HG03558 (cell line): ENCODE measurements around the gene HECTD2.

Source experiments
- ATAC-seq: cut with Tn5 transposase; IDR thresholded peaks from one replicate; pipeline ENCODE4 v1.9.1; 2021; ENCODE audit warnings: moderate number of reproducible peaks; ENCODE audit not compliant: unreplicated experiment; ENCODE audit errors: extremely low read depth

Gene HECTD2

DNA sequence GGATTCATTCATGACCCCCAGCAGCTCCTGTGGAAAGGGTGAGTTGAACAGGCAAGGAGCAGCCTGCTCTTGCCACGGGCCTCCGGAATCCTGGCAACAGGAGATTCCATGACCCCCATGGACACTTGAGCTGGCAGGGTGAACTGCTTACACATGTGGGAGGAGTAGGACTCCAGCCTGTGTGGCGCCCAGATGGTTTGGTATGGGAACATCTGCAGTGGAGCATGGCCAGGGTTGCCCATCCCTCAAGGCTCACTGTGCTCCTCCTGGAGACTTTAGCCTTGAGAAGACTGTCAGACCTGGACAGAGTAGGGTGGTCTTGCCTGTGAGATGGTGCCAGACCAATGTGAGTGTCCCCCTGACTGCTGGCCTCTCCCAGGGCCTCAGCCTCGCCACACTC is 57.0 kb downstream of the HECTD2 start:
- ATAC-seq, result no peak

DNA sequence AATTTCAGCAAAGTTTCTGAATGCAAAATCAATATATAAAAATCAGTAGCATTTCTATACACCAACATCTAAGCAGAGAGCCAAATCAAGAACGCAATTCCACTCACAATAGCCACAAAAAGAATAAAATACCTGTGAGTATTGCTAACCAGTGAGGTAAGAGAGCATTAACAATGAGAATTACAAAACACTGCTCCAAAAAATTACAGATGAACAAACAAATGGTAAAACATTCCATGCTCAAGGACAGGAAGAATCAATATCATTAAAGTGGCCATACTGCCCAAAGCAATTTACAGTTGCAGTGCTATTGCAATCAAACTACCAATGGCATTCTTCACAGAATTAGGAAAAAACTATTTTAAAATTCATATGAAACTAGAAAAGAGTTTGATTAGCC is 61.5 kb downstream of the HECTD2 start:
- no peak for ATAC-seq

DNA sequence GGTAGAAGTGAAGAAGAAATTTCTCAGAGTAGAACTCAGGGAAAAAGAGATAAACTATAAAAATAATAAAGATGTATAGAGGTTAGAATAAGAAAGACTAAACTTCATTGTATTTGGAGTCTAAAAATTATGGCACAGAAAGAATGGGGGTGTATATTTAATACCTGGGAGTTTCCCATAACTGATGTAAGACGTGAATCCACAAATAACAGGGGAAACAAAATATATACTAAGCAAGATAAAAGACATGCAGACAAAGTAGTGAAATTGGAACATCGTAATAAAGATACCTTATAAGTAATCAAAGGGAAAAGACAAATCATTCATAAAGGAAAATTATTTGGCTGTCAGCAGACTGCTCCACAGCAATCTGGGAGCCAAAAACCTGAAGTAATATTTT is 62.8 kb downstream of the HECTD2 start:
- no peak for ATAC-seq

DNA sequence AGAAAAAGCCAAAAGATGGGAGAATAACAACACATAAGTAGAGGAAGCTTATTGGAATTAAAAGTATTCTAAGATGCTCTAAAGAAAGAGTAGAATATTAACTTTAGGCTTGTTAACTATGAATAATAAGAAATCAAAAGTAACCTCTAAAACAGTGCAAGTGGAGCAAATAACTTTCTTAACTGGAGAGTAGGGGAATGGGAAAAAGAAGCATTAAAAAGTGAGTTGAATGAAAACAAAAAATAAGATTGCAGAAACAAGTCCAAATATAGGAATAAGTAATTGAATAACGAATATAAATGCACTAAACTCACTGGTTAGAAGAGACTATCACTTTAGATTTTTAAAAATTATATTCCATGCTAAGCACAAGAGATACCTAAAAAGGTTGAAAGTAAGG is 63.9 kb downstream of the HECTD2 start:
- ATAC-seq, result no peak

DNA sequence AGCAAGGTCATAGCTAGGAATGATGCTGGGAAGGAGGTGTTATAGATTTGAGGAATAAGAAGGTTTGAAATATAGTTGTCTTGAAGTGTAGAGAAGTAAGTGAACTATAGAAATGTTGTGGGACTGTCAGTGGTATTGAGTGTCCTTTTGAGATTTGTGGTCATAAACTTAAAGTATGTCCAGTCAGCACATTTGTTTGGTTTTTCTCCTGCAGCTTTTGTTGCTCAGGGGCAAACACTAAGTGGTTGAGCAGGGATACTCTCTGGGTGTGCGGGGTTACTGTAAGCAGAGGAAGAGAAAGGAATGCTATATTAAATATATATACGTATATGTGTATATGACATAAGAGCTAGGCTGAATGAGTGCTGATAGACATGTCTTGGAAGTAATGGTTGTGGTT is 67.1 kb downstream of the HECTD2 start:
- no peak for ATAC-seq

DNA sequence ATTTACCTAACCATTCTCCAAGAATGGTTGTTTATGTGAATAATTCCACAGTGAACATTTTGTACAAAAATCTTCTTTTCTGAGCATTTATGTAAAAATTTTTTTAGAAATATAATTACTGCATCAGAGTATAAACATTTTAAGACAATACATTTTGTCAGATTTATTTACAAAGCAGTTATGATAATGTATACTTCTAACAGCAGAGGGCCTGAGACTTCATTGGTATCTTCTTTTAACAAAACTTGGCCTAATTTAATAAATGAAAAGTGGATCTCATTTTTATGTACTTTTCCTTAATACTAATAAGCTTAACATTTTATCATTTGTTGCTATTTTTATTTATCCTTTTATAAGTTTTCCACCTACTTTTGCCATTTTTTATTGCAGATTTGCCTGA is 69.4 kb downstream of the HECTD2 start:
- ATAC-seq, result no peak

DNA sequence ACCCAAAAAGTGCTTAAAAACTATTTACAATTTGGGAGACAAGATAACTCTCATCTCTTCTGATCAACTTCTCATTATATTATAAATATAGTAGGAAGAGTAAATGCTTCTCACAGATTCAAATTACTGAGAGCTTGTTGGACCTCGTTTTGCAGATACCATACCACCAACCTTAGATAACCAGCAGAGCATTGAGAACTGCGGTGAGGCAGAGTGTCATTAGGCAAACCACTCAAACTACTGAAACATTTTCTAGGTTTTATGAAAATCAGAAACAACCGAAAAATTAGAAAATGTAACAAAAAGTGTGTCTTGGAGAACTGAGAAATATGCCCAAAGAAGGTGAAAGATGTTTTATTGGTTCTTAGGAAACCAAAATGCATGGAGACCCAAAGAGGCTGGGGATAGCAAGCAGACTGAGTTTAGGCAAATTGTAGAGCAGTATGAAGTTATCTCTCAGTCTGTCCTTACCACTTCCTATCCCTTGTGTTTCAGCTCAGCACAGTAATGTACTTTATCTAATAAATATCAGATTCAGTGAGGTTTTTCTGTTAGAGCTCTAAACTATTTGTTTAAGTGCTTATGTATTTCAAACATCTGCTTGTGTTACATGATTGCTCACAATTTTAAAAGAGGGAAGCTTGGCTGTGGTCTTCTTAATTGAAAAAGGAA is 77.9 kb downstream of the HECTD2 start:
- no peak for ATAC-seq

DNA sequence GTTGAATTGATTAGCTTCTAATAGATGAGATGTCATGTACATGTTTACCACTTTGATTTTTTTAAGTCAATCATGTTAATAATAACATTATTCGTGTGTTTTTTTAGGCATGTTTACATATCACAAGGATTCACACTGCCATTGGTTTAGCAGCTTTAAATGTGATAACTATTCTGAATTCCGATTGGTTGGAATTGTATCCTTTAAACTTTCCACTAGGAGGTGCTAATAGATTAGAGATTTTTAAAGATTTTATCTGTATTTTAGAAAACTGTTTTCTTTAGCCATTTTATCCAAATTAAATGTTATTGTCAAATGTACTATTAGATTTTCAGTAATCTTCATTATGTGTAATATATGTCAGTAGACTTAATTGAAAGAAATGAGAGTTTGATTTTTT is 83.2 kb downstream of the HECTD2 start:
- no peak for ATAC-seq

DNA sequence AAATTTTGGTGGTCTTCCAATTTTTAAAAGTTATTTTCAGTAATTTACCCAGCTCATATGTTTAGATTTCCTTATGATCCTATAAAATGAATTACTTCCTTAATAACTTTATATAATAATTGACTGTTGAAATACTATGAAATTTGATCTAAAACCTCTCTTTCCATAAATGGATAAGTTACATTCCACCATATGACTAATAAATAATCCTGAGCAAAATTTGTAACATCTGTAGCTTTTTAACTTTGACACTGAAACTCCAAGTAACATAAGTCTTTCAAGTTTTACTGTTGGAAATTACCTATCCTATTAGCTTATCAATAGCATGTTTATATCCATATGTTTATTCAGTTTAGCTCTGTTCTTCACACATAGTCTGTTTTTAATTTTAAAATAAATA is 85.3 kb downstream of the HECTD2 start:
- no peak for ATAC-seq

DNA sequence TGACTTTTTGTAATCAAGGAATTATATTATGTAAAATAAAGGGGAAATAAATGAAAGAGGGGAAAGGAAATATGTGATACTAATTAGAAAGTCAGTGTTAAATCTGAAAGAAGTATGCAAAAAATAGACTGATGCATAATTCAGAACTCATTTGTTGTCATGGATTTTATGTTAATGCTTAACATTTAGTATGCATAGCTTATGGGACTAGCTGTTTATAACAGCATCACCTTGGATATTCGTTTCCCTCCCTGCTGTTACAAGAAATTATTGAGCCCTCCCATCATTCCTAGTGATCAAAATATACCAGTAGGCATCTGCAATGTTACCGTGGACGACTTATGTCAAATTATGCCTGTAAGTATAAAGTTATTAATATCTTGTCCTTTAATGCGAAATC is 85.9 kb downstream of the HECTD2 start:
- no peak for ATAC-seq

DNA sequence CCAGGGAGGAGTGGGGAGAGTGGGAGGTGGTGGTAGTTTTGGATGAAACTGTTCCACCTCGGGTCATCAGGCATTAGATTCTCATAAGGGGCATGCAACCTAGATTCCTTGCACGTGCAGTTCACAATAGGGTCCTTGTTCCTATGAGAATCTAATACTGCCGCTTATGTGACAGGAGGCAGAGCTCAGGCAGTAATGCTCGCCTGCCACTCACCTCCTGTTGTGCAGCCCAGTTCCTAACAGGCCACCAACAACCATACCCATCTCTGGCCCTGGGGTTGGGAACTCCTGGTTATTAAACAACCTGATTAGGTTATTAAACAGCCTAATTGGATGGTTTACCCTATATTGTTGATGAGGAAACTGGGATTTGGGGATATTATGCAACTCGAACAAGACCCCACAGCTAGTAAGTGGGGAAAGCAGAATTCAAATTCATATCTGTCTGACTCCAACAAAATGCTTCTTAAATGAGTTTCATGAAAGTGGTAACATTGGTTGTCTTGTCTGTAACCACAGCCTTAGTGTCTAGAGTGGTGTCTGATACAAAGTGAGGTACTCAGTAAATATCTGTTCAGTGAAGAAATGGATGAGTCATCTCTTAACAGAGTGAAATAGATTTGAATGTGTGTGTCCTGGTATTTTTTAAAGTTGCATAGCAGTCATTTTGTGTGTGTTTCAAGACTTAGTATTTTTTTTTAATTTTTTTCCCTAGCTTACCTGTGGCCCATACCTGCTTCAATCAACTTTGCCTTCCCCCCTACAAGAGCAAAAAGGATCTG is 101.6 kb downstream of the HECTD2 start:
- no peak for ATAC-seq

DNA sequence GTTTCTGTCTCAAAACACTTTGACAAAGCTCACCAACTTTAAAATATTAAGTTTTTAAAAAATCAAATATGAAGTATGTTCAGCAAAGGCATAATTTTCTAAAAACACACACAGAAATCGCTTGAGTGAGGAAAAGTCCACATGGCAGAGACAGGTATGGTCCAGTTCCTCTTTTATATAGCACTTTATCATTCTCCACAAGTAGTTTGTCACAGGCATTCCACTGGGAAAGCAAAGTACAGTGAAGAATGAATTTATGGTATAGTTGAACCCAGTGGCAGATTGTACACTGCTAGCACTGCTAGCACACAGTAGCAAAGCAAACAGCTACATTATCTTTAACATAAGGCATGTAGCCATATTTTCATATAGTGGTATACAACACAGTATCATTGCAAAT is 102.3 kb downstream of the HECTD2 start:
- ATAC-seq, result no peak

DNA sequence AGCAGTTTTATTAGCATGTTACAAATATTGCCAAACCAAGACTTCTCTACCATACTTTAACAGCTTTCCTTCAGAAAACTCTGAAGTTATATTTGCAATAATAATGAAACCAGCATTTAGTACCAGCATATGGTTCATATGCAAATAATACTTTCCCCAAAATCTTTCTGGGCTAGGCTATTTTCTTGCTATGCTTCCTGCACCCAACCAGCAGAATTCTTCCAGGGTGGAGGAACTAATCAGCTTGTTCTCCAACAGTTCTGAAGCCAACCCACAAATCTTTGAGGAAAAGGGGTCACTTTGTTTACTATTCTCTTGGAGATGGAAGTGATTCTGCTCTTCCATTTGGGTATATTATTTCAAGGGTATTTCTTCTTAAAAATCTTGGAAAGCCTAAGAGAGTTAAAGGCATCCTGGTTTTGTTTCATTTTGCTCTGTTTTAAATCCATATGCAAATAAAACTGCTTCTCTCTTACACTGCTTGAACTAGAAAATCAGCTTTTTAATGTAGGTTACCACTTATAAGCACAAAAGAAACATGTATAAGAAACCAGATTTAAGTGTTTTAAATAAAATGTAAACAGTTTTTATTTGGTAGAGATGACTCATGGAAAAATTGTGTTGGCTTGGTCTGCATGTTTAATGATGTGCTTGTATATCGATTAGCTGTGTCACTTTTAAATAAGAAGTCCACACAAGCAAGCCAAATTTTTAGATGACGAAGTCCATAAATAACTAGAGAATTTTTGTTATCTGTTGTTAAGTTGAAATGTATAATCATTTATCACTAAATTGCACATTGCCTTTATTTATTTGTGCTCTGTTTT is 103.7 kb downstream of the HECTD2 start:
- ATAC-seq, result no peak

DNA sequence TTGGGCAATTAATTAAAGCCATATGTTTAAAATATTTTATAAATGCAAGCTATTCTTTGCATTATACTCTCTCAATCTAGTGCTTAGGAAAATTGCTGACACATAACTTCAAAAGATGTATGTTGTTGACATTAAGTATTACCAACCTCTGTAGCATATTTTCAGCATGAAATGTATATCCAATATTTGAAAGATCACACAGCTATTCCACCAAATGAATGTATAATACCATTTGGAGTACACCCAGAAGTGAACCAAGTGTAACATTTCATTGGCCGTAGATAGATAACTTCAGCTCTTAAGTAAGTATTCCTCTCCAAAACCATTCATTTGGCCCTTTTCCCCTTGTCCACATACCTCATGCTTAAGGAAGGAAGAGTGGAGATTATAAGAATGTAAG is 104.6 kb downstream of the HECTD2 start:
- no peak for ATAC-seq

DNA sequence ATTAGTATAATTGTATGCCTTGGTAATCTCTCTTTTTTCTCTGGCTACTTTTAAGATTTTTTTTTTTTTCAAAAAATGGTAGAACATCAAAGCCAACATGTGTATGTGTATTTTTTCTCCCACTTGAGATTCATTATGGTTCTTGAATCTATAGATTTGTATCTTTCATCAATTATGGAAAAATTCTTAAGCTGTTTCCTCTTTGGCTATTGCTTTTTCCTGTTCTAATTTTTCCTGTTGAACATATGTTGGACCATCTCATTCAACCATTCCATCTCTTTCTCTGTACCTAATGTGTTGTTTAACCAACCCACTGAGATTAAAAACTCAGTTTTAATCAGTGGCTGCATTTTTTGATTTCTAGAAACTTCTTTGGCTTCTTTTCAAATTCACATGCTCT is 107.2 kb downstream of the HECTD2 start:
- ATAC-seq, result no peak

DNA sequence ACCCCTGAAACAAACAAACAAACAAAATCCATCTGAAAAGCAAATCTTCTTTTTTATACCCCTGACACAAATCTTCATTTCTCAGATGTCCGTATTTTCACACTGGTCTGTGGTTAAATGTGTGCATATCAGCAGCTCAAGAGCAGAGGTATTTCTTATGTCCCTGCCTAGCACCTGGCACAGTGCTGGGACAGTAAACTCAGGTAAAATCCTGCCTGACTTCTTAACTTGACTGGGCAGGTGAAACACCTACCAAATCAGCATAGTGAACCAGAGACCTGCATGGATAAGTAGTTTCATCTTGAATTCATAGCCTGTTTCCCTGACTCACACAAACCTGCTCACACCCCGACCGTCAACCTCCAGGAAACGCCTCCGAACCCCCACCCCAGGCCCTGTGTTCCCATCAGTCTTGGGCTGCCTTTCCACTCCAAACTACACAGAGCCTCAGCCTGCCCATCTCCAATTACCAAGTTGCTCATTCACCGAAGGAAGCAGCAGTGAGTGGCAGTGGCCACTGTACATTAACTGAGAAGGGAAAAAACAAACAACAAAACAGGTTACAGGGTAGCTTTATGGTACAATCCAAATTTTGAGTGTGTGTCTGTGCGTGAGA is 109.9 kb downstream of the HECTD2 start:
- no peak for ATAC-seq

DNA sequence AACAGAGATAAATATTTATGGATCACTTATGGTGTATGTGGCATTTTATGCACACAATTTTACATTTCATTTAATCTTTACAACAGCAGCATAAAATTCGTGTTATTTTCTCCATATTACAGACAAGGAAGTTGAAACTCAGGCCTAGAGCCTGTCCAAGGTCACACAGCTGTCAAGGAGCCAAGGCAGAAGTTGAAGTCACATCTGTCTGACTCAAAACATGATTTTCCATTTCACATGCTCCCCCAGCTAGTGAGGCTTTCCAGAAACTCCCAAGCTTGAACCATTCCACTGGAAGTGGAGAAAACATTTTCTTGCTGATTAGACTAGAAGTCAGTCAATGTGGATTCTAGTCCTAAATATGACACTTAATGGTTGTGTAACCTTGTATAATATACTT is 110.5 kb downstream of the HECTD2 start:
- ATAC-seq, result no peak

DNA sequence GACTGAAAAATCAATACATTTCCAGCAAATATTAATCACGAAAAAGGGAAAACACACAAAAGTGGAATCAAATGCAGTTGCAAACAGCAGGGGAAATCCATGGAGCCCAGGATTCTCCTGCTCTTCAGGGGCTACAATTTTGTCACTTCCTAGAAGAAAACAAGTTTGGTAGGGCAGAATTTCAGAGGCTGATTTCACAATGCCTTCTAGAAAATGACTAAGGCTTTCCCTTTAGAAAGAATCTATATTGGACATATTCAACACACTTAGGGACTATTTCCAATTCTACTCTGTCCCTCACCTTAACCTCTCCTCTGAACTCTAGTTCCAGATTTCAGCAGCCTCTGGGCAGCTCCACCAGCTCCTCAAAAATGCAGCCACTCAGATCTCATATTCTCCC is 111.3 kb downstream of the HECTD2 start:
- ATAC-seq, result no peak

DNA sequence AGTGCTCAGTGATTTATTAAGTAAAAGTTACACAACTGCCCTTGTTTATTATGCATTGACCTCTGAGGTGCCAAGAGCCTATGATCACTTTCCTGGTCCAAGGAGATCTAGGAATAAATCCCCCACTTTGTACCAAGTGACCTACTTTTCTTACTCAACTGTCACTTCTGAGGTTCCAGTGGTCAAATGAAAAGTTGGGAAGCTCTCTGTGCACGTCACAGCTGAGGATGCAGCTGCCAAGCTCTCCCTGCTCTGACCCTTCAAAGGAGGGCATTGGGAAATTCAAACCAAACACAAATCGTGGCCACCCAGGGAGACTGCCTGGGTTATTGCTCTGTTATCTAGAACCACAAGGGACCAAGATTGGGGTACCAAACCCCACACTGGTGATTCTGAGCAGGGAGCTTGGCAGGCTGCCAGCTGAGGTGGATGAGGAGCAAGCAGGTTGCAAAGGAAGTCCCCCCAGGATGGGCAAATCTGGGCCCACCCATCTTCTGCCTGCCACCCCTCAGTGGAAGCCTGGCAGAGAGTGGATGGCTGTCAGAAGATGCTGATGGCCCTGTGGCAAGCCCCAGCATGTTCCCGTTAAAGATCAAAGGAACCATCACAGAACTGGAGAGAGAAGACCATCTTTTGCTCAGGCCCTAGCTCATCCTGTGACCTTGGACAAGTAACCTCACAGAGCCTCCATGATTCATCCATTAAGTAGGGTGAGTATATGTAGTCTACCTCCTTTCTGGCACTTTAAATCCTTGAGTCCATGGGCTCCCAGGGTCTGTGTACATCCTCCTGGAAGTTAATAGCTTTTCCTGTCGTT is 116.0 kb downstream of the HECTD2 start:
- no peak for ATAC-seq

DNA sequence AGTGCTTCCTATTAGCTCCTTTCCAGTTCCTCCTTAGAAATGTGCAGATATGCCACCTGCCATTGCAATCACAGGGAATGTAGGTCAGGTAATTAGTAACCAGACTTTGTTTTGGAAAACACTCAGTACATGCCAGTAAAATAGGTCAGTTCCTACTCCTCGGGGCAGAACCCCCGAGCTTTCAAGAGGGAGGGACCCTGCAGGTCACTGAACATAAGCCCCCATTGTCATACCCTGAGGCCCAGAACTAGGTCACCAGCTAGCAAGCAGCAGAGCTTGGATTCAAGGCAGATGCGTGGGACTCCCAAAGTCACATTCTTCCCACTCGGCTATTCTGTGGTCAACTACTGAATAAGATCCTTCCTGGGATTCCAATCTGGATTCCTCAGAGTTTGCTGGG is 117.9 kb downstream of the HECTD2 start:
- ATAC-seq, result no peak
